Upper lobe of left lung (tissue), 4 donors: Measurements from ENCODE around the gene HEBP2.

ENCODE experiments used
- EP300 ChIP-seq, 4 donors: sonication (generic); formaldehyde crosslinking; IDR thresholded peaks; one replicate each; pipeline ENCODE4 v1.5.1; 2017; ENCODE audit warnings: antibody characterized with exemption in 4 of 4, control low read depth in 2 of 4
- POLR2A ChIP-seq, 4 donors: fragments of 450-650 bp; IDR thresholded peaks; one replicate each; pipeline ENCODE4 v1.5.1; 2016 to 2017; ENCODE audit warnings: antibody characterized with exemption in 4 of 4, mild to moderate bottlenecking in 2 of 4
- POLR2AphosphoS5 ChIP-seq, 2 donors: sonication (generic); formaldehyde crosslinking; IDR thresholded peaks; one replicate each; pipeline ENCODE4 v1.5.1; 2017; ENCODE audit warnings: antibody characterized with exemption in 2 of 2
- TF ChIP-seq, protein P1 (sequence below), 6 experiments: fragments of 450-650 bp in 4 of 6; fragments of 200-600 bp in 2 of 6; sonication (generic) in 2 of 6; IDR thresholded peaks; one replicate each; pipeline ENCODE4 v1.5.1; 2016 to 2019; ENCODE audit warnings: antibody characterized with exemption in 6 of 6

DNA sequence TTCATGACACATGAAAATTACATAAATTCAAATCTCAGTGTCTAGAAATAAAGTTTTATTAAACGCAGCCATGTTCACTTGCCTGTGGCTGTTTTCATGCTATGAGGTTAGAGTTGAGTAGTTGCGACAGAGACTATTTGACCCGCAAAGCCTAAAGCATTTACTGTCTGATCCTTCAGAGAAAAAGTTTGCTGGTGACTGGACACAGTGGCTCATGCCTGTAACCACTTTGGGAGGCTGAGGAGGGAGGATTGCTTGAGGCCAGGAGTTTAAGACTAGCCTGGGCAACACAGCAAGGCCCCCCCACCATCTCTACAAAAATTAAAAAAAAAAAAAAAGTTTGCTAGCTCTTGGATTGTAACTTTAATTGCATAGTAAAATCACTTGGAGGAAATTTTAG lies 17.1 kb upstream of the HEBP2 start:
- TF ChIP-seq POLR2AphosphoS5 (IDR thresholded peaks at IDR 0.05): no peak
- TF ChIP-seq, protein P1, sequence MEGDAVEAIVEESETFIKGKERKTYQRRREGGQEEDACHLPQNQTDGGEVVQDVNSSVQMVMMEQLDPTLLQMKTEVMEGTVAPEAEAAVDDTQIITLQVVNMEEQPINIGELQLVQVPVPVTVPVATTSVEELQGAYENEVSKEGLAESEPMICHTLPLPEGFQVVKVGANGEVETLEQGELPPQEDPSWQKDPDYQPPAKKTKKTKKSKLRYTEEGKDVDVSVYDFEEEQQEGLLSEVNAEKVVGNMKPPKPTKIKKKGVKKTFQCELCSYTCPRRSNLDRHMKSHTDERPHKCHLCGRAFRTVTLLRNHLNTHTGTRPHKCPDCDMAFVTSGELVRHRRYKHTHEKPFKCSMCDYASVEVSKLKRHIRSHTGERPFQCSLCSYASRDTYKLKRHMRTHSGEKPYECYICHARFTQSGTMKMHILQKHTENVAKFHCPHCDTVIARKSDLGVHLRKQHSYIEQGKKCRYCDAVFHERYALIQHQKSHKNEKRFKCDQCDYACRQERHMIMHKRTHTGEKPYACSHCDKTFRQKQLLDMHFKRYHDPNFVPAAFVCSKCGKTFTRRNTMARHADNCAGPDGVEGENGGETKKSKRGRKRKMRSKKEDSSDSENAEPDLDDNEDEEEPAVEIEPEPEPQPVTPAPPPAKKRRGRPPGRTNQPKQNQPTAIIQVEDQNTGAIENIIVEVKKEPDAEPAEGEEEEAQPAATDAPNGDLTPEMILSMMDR (IDR thresholded peaks at IDR 0.05): no peak
- no peak for TF ChIP-seq EP300 (IDR thresholded peaks at IDR 0.05)
- no peak for TF ChIP-seq POLR2A (IDR thresholded peaks at IDR 0.05)
